Endothelial cell of umbilical vein (primary cell): Measurements from ENCODE around the gene BOD1L1. TPM values are rescaled to one million over a fixed set of nuclear protein-coding genes. Genes with fewer than 3 reads are reported as not detected.

Experiments used
- BruUV-seq: library from RNA; stranded (reverse); fragments of 400-500 nt; replicated peaks from 2 replicates; lab custom pipeline; 2021; lab: Mats Ljungman, UMichigan
- CTCF ChIA-PET: fragments of 300-600, 350-600 bp; sonication (Branson Sonifier 250); formaldehyde crosslinking; loops from one replicate; lab custom pipeline; 2021; ENCODE audit warnings: antibody characterized with exemption, inconsistent platforms; lab: Charles Lee
- POLR2A ChIA-PET: fragments of 300-600, 350-600 bp; sonication (Branson Sonifier 250); formaldehyde crosslinking; loops from one replicate; lab custom pipeline; 2021; ENCODE audit warnings: antibody characterized with exemption, inconsistent platforms; lab: Charles Lee
- DNase-seq: peaks from one replicate; pipeline ENCODE4 v3.0.0-alpha.2; 2011; ENCODE audit warnings: low read depth, low spot score
- FAIRE-seq: peaks from 2 replicates; lab custom pipeline; 2011; peaks lifted over from hg19 to GRCh38; lab: Jason Lieb, UNC
- H2AFZ ChIP-seq: 2 replicates; pipeline ENCODE4 v1.6.0; 2012; ENCODE audit warnings: low read depth, low read length, control low read depth, inconsistent platforms
- H3K27ac ChIP-seq: 2 replicates; pipeline ENCODE4 v1.5.1; 2011; ENCODE audit warnings: low read depth, mild to moderate bottlenecking, control low read depth, low read length, moderate library complexity; ENCODE audit not compliant: insufficient read depth
- H3K27me3 ChIP-seq, 2 experiments: 2 replicates each; pipeline versions ENCODE4 v1.6.0 to v1.6.1; 2011; ENCODE audit warnings: low read length in 2 of 2, mixed read lengths in 1 of 2; ENCODE audit not compliant: control insufficient read depth in 2 of 2, insufficient read depth in 2 of 2
- H3K36me3 ChIP-seq, 2 experiments: 2 replicates in 1 of 2; 3 replicates in 1 of 2; pipeline ENCODE4 v1.5.1; 2011; ENCODE audit warnings: low read length in 2 of 2, mild to moderate bottlenecking in 1 of 2, moderate library complexity in 1 of 2; ENCODE audit not compliant: control insufficient read depth in 2 of 2, insufficient read depth in 2 of 2; ENCODE audit errors: extremely low read depth in 1 of 2
- H3K4me1 ChIP-seq: 3 replicates; pipeline ENCODE4 v1.5.1; 2011; ENCODE audit warnings: mild to moderate bottlenecking, low read length; ENCODE audit not compliant: control insufficient read depth, insufficient read depth; ENCODE audit errors: extremely low read depth
- H3K4me2 ChIP-seq: 2 replicates; pipeline ENCODE4 v1.6.1; 2011; ENCODE audit warnings: low read length, control low read depth, mixed read lengths; ENCODE audit not compliant: insufficient read depth
- H3K4me3 ChIP-seq, 3 experiments: fragments of 200-600 bp in 1 of 3; sonication (generic), shearing (Covaris generic) in 1 of 3; replicated peaks in 1 of 3; 2 replicates each; pipeline ENCODE4 v1.5.1; 2011 to 2016; ENCODE audit warnings: control low read depth in 3 of 3, low read length in 3 of 3, mild to moderate bottlenecking in 2 of 3, inconsistent platforms in 1 of 3, low read depth in 1 of 3, moderate library complexity in 1 of 3; ENCODE audit not compliant: insufficient read depth in 1 of 3
- H3K79me2 ChIP-seq: 2 replicates; pipeline ENCODE4 v1.6.0; 2012; ENCODE audit warnings: low read length, inconsistent platforms; ENCODE audit not compliant: control insufficient read depth, insufficient read depth
- H3K9ac ChIP-seq: replicated peaks from 2 replicates; pipeline ENCODE3; 2011; ENCODE audit warnings: low read length, control low read depth; ENCODE audit not compliant: insufficient read depth; ENCODE audit errors: extremely low read depth
- H3K9me1 ChIP-seq: replicated peaks from 3 replicates; pipeline ENCODE4 v1.6.0; 2011; ENCODE audit warnings: mild to moderate bottlenecking, low read length; ENCODE audit not compliant: control insufficient read depth, insufficient read depth; ENCODE audit errors: extremely low read depth
- H3K9me3 ChIP-seq: replicated peaks from 2 replicates; pipeline ENCODE4 v1.5.1; 2012; ENCODE audit warnings: low read length, inconsistent platforms; ENCODE audit not compliant: control insufficient read depth, insufficient read depth
- H4K20me1 ChIP-seq: replicated peaks from 2 replicates; pipeline ENCODE3; 2011; ENCODE audit warnings: mild to moderate bottlenecking, low read length; ENCODE audit not compliant: control insufficient read depth, insufficient read depth; ENCODE audit errors: extremely low read depth
- EZH2 ChIP-seq: IDR thresholded peaks from 2 replicates; pipeline ENCODE4 v1.6.1; 2012; ENCODE audit warnings: borderline replicate concordance, low read depth, mild to moderate bottlenecking, moderate library complexity, low read length, inconsistent platforms; ENCODE audit not compliant: severe bottlenecking
- FOS ChIP-seq: IDR thresholded peaks from 2 replicates; pipeline ENCODE4 v1.6.1; 2011; ENCODE audit warnings: mild to moderate bottlenecking, low read length, moderate library complexity, borderline replicate concordance; ENCODE audit not compliant: insufficient read depth
- GATA2 ChIP-seq: IDR thresholded peaks from 2 replicates; pipeline ENCODE4 v1.7.0; 2011; ENCODE audit warnings: low read depth, mild to moderate bottlenecking, moderate library complexity, mixed read lengths, low read length; ENCODE audit not compliant: insufficient read length, insufficient read depth
- JUN ChIP-seq: IDR thresholded peaks from 2 replicates; pipeline ENCODE4 v1.6.1; 2011; ENCODE audit warnings: borderline replicate concordance, low read depth; ENCODE audit not compliant: insufficient read length, insufficient read depth
- MYC ChIP-seq: IDR thresholded peaks from one replicate; pipeline ENCODE4 v1.6.1; 2011; ENCODE audit warnings: mild to moderate bottlenecking, low read depth, low read length
- POLR2A ChIP-seq: IDR thresholded peaks from 2 replicates; pipeline ENCODE4 v1.6.1; 2012; ENCODE audit warnings: low read depth, mild to moderate bottlenecking, control low read depth, low read length
- POLR2AphosphoS5 ChIP-seq: IDR thresholded peaks from 2 replicates; pipeline ENCODE4 v1.6.1; 2012; ENCODE audit warnings: low read depth, mild to moderate bottlenecking, control low read depth, low read length, moderate library complexity; ENCODE audit not compliant: insufficient read depth
- dilution Hi-C: fragments of 300-500 bp; cut with MboI; formaldehyde crosslinking; loops from one replicate; pipeline ENCODE4 v1.15.0; 2019; ENCODE audit warnings: low sequenced_read_pairs; ENCODE audit not compliant: extremely low pct_ligation_motif_present
- intact Hi-C: fragments of 100-400 bp; cut with micrococcal nuclease; formaldehyde crosslinking; loops from one replicate; pipeline ENCODE4 v1.10.0; 2022
- polyA plus RNA-seq, 4 experiments: library from polyadenylated mRNA; depleted of rRNA in 3 of 4; stranded (reverse) in 3 of 4; unstranded in 1 of 4; fragments of >200 nt; gene quantifications; 2 replicates each; pipeline versions ENCODE4 v1.2.1 to v1.2.3, GENCODE V29; 2011 to 2012; ENCODE audit warnings: missing spikeins in 1 of 4
- total RNA-seq: library from RNA; stranded (reverse); gene quantifications from 2 replicates; pipeline ENCODE4 v1.2.3, GENCODE V29; 2021
- TF ChIP-seq, protein P1 (sequence below): IDR thresholded peaks from 2 replicates; pipeline ENCODE4 v1.6.1; 2011; ENCODE audit not compliant: insufficient read depth, insufficient read length
- TF ChIP-seq, protein P2 (sequence below), 2 donors: IDR thresholded peaks; 1 replicate in 1 of 2; 2 replicates in 1 of 2; pipeline ENCODE4 v1.5.1; 2011; ENCODE audit warnings: low read length in 2 of 2, mild to moderate bottlenecking in 2 of 2, moderate library complexity in 2 of 2, control low read depth in 1 of 2, inconsistent platforms in 1 of 2, low read depth in 1 of 2; ENCODE audit not compliant: insufficient read depth in 1 of 2; ENCODE audit errors: extremely low read depth in 1 of 2

BOD1L1 gene
- total and polyA plus RNA-seq, 2 donors (not counting 3 experiments of a cell fraction or from before 2014, with no cell fraction given) = 5.2 to 31.2 TPM

DNA sequence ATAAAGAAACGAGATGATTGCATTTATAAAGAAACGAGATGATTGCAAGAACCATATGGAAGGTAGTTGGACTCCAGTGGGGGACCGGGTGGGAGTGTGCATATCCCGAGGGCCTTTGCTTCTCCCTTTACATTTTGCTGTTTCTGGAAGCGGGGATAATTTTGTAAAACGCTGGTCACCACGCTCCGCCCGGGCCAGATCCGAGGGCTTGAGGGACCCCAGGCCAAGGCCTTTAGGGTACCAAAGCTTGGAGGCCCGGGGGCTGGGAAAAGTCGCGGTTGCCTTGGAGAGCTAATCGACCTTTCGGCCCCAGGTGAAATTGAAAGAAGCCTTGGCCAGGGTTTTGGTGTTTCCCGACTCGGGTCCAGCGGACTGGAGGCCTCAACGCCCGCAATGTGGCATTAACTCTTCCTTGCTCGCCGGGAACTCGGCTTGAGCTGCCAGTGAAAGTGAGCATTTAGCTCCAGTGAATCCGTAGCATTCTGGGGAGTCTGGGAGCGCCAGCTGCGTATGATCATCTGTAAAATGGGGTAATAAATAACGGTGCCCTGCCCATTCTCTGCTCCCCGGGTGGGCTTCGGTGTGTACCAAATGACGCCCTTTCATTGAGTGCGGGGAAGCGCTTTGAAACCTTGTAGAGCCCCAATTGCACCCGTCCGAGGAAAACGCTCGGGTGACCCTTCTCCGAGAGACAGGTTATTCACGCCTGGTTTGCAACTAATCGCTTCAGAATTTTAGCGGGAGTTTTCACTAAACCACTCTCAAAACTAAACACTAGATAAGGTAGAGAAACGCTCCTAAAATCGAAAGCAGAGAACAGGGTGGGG is 87.7 kb downstream of the BOD1L1 start:
- TF ChIP-seq POLR2AphosphoS5 (no peak), EZH2 (peak; percentile 90)
- no peaks in the 10 kb centered on the region for H3K79me2 ChIP-seq
- H4K20me1 ChIP-seq = no peaks in the 10 kb centered on the region
- H3K4me3 ChIP-seq = no peak overlapping the region
- H3K9me3 ChIP-seq = no peaks in the 10 kb centered on the region
- BruUV-seq = no TSS peak
- FAIRE-seq = no peak
- no peaks in the 10 kb centered on the region for H3K4me1 ChIP-seq
- no peak overlapping the region for H3K4me2 ChIP-seq
- ChIA-PET CTCF (interaction anchor here (1.5 kb wide), 1 partner anchor 9 kb away, joined by 4 read pairs; no protein-coding TSS in a partner anchor), POLR2A (no interaction called here)
- intact Hi-C loops (no loop called here), dilution Hi-C loops (no loop called here)
- H2AFZ ChIP-seq = no peak overlapping the region
- H3K36me3 ChIP-seq = no peaks in the 10 kb centered on the region
- H3K9me1 ChIP-seq = no peaks in the 10 kb centered on the region
- H3K27ac ChIP-seq = no peak overlapping the region
- peaks cover 90 to 95% of the 10 kb centered on the region in 2 experiments for H3K27me3 ChIP-seq
- H3K9ac ChIP-seq = no peak overlapping the region
- no peak for DNase-seq

DNA sequence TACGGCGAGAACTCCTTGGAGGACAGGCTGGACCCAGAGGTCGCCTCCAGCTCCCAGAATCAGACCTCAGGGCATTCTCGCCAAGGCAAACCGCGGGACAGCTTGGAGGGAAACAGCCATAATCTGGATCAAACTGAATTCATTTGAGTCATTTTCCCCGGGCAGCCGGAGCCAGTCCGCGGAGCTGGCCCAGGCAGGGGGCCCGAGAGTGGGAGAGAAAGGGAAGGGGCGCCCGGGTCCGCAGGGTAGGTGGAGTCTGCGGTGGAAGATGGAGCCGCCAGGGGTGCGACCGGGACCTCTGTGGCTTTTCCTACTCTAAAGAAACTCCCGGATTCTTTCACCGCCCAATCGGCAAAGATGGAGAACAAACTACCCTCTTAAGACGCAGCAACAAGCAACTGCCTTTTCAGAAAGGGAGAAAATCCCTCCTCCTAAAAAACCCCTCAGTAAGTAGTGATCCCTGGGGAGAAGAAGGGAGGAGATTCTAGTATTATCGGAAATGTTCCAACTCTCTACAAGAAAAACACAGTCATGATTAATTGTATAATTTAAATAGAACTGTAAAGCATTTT is 88.4 kb downstream of the BOD1L1 start:
- intact Hi-C loops = no loop called here
- no peaks in the 10 kb centered on the region for H3K9me1 ChIP-seq
- no peaks in the 10 kb centered on the region for H3K36me3 ChIP-seq
- no peak overlapping the region for H3K4me3 ChIP-seq
- ChIA-PET CTCF (interaction anchor here (1.5 kb wide), 1 partner anchor 9 kb away, joined by 4 read pairs; no protein-coding TSS in a partner anchor), POLR2A (no interaction called here)
- no peak overlapping the region for H3K9ac ChIP-seq
- no peaks in the 10 kb centered on the region for H3K9me3 ChIP-seq
- no peak overlapping the region for H3K27ac ChIP-seq
- dilution Hi-C loops = no loop called here
- TF ChIP-seq EZH2 (no peak), JUN (no peak), POLR2A (no peak), MYC (no peak), GATA2 (no peak), POLR2AphosphoS5 (no peak), FOS (no peak)
- TF ChIP-seq, protein P1, sequence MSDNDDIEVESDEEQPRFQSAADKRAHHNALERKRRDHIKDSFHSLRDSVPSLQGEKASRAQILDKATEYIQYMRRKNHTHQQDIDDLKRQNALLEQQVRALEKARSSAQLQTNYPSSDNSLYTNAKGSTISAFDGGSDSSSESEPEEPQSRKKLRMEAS = no peak
- TF ChIP-seq, protein P2, sequence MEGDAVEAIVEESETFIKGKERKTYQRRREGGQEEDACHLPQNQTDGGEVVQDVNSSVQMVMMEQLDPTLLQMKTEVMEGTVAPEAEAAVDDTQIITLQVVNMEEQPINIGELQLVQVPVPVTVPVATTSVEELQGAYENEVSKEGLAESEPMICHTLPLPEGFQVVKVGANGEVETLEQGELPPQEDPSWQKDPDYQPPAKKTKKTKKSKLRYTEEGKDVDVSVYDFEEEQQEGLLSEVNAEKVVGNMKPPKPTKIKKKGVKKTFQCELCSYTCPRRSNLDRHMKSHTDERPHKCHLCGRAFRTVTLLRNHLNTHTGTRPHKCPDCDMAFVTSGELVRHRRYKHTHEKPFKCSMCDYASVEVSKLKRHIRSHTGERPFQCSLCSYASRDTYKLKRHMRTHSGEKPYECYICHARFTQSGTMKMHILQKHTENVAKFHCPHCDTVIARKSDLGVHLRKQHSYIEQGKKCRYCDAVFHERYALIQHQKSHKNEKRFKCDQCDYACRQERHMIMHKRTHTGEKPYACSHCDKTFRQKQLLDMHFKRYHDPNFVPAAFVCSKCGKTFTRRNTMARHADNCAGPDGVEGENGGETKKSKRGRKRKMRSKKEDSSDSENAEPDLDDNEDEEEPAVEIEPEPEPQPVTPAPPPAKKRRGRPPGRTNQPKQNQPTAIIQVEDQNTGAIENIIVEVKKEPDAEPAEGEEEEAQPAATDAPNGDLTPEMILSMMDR (IDR thresholded peaks at IDR 0.05; ENCODE audit: extremely low read depth in 1 of 2, insufficient read depth in 1 of 2, low read depth in 1 of 2, low read length in 2 of 2) = no peak
- no peak overlapping the region for H3K4me2 ChIP-seq
- H4K20me1 ChIP-seq = no peaks in the 10 kb centered on the region
- H3K4me1 ChIP-seq = no peaks in the 10 kb centered on the region
- H3K79me2 ChIP-seq = no peaks in the 10 kb centered on the region
- DNase-seq = no peak
- no peak for FAIRE-seq
- no peak overlapping the region for H2AFZ ChIP-seq
- peaks cover 97 to 100% of the 10 kb centered on the region in 2 experiments for H3K27me3 ChIP-seq
- no TSS peak for BruUV-seq
